Hepatocyte (in vitro differentiated cells): ENCODE data around the gene KIF7. TPM values are rescaled to one million over a fixed set of nuclear protein-coding genes. Genes with fewer than 3 reads are reported as not detected.
A peak's percentile ranks its signal among the peaks of the same experiment; 100 is the strongest.

Experiments used
- DNase-seq: peaks from one replicate; pipeline ENCODE4 v3.0.0-alpha.2; 2016; ENCODE audit warnings: low spot score
- H2AFZ ChIP-seq: fragments of 200-600 bp; sonication (generic); 2 replicates; pipeline ENCODE4 v1.6.0; 2016; ENCODE audit warnings: antibody characterized with exemption, mild to moderate bottlenecking
- H3K27ac ChIP-seq: fragments of 200-600 bp; sonication (generic); 2 replicates; pipeline ENCODE4 v1.5.1; 2016; ENCODE audit warnings: mild to moderate bottlenecking
- H3K27me3 ChIP-seq: fragments of 200-600 bp; sonication (generic); 2 replicates; pipeline ENCODE4 v1.6.1; 2016
- H3K36me3 ChIP-seq: fragments of 200-600 bp; sonication (generic); replicated peaks from 2 replicates; pipeline ENCODE4 v1.5.1; 2016; ENCODE audit warnings: low read depth; ENCODE audit not compliant: insufficient read depth
- H3K4me1 ChIP-seq: fragments of 200-600 bp; sonication (generic); 2 replicates; pipeline ENCODE4 v1.5.1; 2016; ENCODE audit warnings: mild to moderate bottlenecking, moderate library complexity; ENCODE audit not compliant: insufficient read depth
- H3K4me2 ChIP-seq: fragments of 200-600 bp; sonication (generic); 2 replicates; pipeline ENCODE4 v1.6.0; 2016
- H3K4me3 ChIP-seq: fragments of 200-600 bp; sonication (generic); 2 replicates; pipeline ENCODE4 v1.5.1; 2016; ENCODE audit warnings: mild to moderate bottlenecking
- H3K79me2 ChIP-seq: fragments of 200-600 bp; sonication (generic); 2 replicates; pipeline ENCODE4 v1.6.0; 2017; ENCODE audit warnings: mild to moderate bottlenecking
- H3K9me2 ChIP-seq: fragments of 200-600 bp; sonication (generic); replicated peaks from 2 replicates; pipeline ENCODE4 v1.6.0; 2017; ENCODE audit warnings: mild to moderate bottlenecking; ENCODE audit not compliant: insufficient read depth
- H3K9me3 ChIP-seq: fragments of 200-600 bp; sonication (generic); 2 replicates; pipeline ENCODE4 v1.5.1; 2016; ENCODE audit warnings: low read depth, mild to moderate bottlenecking
- H4K20me1 ChIP-seq: fragments of 200-600 bp; sonication (generic); 2 replicates; pipeline ENCODE4 v1.6.0; 2016; ENCODE audit warnings: mild to moderate bottlenecking; ENCODE audit not compliant: insufficient read depth, poor library complexity, severe bottlenecking
- EZH2 ChIP-seq: fragments of 200-600 bp; sonication (generic); IDR thresholded peaks from 2 replicates; pipeline ENCODE4 v1.6.1; 2016; ENCODE audit warnings: antibody characterized with exemption, mild to moderate bottlenecking, borderline replicate concordance
- EZH2phosphoT487 ChIP-seq: fragments of 200-600 bp; sonication (generic); IDR thresholded peaks from one replicate; pipeline ENCODE4 v1.6.1; 2018; ENCODE audit warnings: antibody characterized with exemption, mild to moderate bottlenecking, low read depth, moderate library complexity; ENCODE audit not compliant: unreplicated experiment, severe bottlenecking
- WGBS: methylation state at CpG from one replicate; pipeline ENCODE4 v1.1.6; 2016; ENCODE audit warnings: low lambda C conversion rate; ENCODE audit errors: missing lambda C conversion rate; 5-methylcytosine and 5-hydroxymethylcytosine counted together
- polyA plus RNA-seq: library from polyadenylated mRNA; unstranded; fragments of >200 nt; fragmentation: Nextera tagmentation; extraction: Ambion mirVana; gene quantifications from 2 replicates; pipeline ENCODE4 v1.2.1, GENCODE V29; 2016
- total RNA-seq: library from RNA; depleted of rRNA; stranded (reverse); fragments of >200 nt; gene quantifications from 2 replicates; pipeline ENCODE4 v1.2.3, GENCODE V29; 2014
- TF ChIP-seq, protein P1 (sequence below): fragments of 200-600 bp; sonication (generic); IDR thresholded peaks from 2 replicates; pipeline ENCODE4 v1.5.1; 2016; ENCODE audit warnings: antibody characterized with exemption, mild to moderate bottlenecking; ENCODE audit not compliant: poor library complexity

Gene KIF7
- total and polyA plus RNA-seq, 2 experiments from 2014 or later = 3.1 to 5.3 TPM

DNA sequence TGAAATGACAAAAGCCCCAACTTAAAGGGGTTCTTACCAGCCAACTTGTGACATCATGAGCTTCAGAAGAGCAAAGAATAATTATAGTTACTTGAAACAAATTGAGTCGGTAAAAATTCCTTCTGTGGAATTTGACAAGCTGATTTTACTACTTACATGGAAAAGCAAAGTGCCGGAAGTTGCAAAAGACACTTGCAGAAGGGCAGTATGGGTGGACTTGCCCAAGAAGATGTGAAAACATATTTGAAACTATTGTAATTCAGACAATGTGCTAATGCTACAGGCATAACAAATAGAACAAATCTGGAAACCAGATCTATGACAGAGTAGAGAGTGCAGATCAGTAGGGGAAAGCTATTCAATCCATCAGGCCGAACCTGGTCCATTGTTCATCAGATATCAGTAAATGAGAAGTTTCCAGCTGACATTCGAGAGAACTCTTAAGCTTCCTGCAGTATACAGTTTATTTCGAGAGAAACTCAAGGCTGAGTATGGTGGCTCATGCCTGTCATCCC, 2.5 kb upstream of the KIF7 start:
- TF ChIP-seq, protein P1, sequence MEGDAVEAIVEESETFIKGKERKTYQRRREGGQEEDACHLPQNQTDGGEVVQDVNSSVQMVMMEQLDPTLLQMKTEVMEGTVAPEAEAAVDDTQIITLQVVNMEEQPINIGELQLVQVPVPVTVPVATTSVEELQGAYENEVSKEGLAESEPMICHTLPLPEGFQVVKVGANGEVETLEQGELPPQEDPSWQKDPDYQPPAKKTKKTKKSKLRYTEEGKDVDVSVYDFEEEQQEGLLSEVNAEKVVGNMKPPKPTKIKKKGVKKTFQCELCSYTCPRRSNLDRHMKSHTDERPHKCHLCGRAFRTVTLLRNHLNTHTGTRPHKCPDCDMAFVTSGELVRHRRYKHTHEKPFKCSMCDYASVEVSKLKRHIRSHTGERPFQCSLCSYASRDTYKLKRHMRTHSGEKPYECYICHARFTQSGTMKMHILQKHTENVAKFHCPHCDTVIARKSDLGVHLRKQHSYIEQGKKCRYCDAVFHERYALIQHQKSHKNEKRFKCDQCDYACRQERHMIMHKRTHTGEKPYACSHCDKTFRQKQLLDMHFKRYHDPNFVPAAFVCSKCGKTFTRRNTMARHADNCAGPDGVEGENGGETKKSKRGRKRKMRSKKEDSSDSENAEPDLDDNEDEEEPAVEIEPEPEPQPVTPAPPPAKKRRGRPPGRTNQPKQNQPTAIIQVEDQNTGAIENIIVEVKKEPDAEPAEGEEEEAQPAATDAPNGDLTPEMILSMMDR = no peak
- TF ChIP-seq EZH2phosphoT487 (no peak), EZH2 (no peak)
- no peak overlapping the region for H2AFZ ChIP-seq
- H3K27me3 ChIP-seq = no peaks in the 10 kb centered on the region
- H3K9me2 ChIP-seq = no peaks in the 10 kb centered on the region
- H4K20me1 ChIP-seq = no peaks in the 10 kb centered on the region
- H3K27ac ChIP-seq = no peak overlapping the region
- peaks cover 3% of the 10 kb centered on the region for H3K79me2 ChIP-seq
- no peak overlapping the region for H3K4me2 ChIP-seq
- no peaks in the 10 kb centered on the region for H3K4me1 ChIP-seq
- 81% methylated on average over 5 of the region's 5 CpGs for WGBS
- no peak for DNase-seq
- no peaks in the 10 kb centered on the region for H3K36me3 ChIP-seq
- no peaks in the 10 kb centered on the region for H3K9me3 ChIP-seq
- H3K4me3 ChIP-seq = no peak overlapping the region

DNA sequence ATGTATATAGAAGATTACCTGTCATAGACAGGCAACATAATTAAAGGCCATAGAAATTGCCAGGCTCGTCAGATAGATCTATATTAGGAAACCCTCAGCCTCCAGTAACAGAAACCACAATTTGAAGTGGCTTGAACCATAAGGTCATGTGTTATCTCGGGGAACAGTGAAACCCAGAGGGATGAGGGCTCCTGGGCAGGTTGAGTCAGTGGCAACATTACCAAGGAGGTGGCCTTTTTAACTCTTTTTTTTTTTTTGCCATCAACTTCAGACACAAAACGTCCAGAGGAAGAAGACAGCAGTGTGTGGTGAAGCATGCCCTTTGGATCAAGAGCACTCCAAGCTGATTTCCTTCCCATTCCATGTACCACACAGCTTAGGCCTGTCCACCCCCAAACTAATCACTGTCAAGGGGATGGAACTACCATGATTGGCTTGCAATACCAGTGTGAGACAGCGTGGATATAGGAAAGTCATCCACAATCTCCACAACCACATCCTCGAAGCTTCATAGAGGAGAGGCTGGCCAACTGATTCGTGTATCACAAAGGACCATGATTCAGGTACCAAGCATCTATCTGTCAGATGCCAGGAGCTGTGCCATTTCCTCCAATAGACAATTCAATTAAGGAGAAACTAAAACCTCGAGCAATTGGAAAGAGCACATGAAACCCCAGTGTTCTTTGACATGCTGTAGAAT, 999 bp upstream of the KIF7 start:
- no peaks in the 10 kb centered on the region for H3K9me3 ChIP-seq
- no peak for DNase-seq
- no peaks in the 10 kb centered on the region for H3K27me3 ChIP-seq
- H4K20me1 ChIP-seq = no peaks in the 10 kb centered on the region
- H3K9me2 ChIP-seq = no peaks in the 10 kb centered on the region
- H3K36me3 ChIP-seq = no peaks in the 10 kb centered on the region
- 84% methylated on average over 7 of the region's 7 CpGs for WGBS
- no peaks in the 10 kb centered on the region for H3K4me1 ChIP-seq
- peaks cover 3% of the 10 kb centered on the region for H3K79me2 ChIP-seq
- no peak overlapping the region for H3K4me3 ChIP-seq
- no peak overlapping the region for H2AFZ ChIP-seq
- no peak for TF ChIP-seq EZH2phosphoT487
- TF ChIP-seq EZH2 = no peak
- TF ChIP-seq, protein P1 = no peak
- H3K4me2 ChIP-seq = no peak overlapping the region
- H3K27ac ChIP-seq = no peak overlapping the region

DNA sequence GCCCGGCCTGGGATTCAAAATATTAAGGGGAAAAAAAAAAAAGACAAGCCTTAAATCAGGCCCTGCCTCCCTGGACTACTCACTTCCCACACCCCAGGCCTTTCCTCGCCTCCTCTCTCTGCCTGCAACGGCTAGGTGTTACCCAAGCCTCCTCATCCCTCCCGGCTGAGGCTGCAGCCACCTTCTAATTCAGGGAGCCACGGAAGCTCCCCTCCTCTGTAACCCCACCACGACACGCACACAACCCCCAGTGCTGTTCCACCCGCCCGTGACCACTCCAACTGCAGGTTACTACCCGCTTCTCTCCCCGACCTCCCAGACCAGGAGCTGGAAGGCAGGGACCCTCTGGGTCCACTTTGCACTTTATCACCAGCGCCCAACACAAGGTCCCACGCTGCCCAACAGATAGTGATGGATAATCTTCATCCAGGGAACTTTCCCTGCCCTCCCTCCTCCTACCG, 936 bp downstream of the KIF7 start:
- peaks cover 3% of the 10 kb centered on the region for H3K79me2 ChIP-seq
- no peaks in the 10 kb centered on the region for H3K9me3 ChIP-seq
- peak overlapping the region; percentile 96 for H2AFZ ChIP-seq
- no peak overlapping the region for H3K27ac ChIP-seq
- TF ChIP-seq, protein P1 = no peak
- no peak for TF ChIP-seq EZH2
- no peak for TF ChIP-seq EZH2phosphoT487
- no peaks in the 10 kb centered on the region for H3K27me3 ChIP-seq
- H3K4me3 ChIP-seq = peak overlapping the region; percentile 89
- no peaks in the 10 kb centered on the region for H3K4me1 ChIP-seq
- H4K20me1 ChIP-seq = no peaks in the 10 kb centered on the region
- no peaks in the 10 kb centered on the region for H3K36me3 ChIP-seq
- peak overlapping the region; percentile 98 for H3K4me2 ChIP-seq
- 38% methylated on average over 14 of the region's 14 CpGs for WGBS
- no peak for DNase-seq
- no peaks in the 10 kb centered on the region for H3K9me2 ChIP-seq
